ENCODE data around the gene RRP15. TPM values are rescaled to one million over a fixed set of nuclear protein-coding genes. Genes with fewer than 3 reads are reported as not detected.

RRP15 gene
- total and polyA plus RNA-seq, 2 donors (not counting 1 experiment from before 2014, with no cell fraction given): 6.9 to 8.6 TPM

DNA sequence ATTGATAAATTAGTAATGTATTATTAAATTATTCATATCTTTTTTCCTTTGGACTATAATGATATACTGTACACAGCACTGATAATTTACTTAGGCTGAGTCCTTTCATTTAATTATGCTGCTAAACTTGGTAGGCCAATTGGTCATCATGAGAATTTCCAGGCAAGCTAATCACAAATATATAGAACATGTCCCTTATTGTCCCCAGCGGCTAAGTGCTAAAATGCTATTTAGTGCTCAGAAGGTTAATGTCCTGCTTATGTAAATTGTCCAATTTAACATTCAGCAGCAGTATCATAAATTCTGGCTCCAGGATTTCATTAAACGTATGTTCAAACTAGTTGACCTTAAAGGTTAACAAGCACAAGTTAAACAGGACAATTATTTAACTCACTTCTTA is 30.0 kb upstream of the RRP15 start:
- Histone ChIP-seq H2AFZ (ENCODE audit: low read length) (no peak overlapping the region), H3K27me3 (ENCODE audit: control insufficient read depth, insufficient read depth, low read length) (no peaks in the 10 kb centered on the region), H3K9ac (ENCODE audit: insufficient read depth, low read length) (no peak overlapping the region), H3K4me3 (replicated peaks in 1 of 4; ENCODE audit: control extremely low read depth in 1 of 4, insufficient read depth in 1 of 4, low read depth in 3 of 4, low read length in 4 of 4) (no peak overlapping the region), H4K20me1 (ENCODE audit: control insufficient read depth, extremely low read depth, insufficient read depth, low read length) (no peaks in the 10 kb centered on the region), H3K36me3 (ENCODE audit: control insufficient read depth, insufficient read depth, low read length) (no peaks in the 10 kb centered on the region), H3K4me1 (ENCODE audit: control insufficient read depth, extremely low read depth, insufficient read depth, low read length) (no peaks in the 10 kb centered on the region), H3K4me2 (ENCODE audit: extremely low read depth, insufficient read depth, low read length) (no peak overlapping the region), H3K9me3 (ENCODE audit: control insufficient read depth, insufficient read depth, low read depth, low read length) (no peaks in the 10 kb centered on the region), H3K27ac (ENCODE audit: insufficient read depth, low read length) (no peak overlapping the region), H3K79me2 (ENCODE audit: control insufficient read depth, insufficient read depth, low read length) (no peaks in the 10 kb centered on the region)
- TF ChIP-seq CTCF (conservative IDR thresholded peaks at IDR 0.05 in 1 of 2, IDR thresholded peaks at IDR 0.05 in 1 of 2; ENCODE audit: low read depth in 1 of 2, low read length in 2 of 2): no peak
- no peak for TF ChIP-seq EZH2 (IDR thresholded peaks at IDR 0.05; ENCODE audit: low read length, missing control alignments)
- no peak for DNase-seq (ENCODE audit: low read depth in 2 of 2)

- Histone ChIP-seq H2AFZ (ENCODE audit: low read length) (no peak overlapping the region), H3K4me1 (ENCODE audit: control insufficient read depth, extremely low read depth, insufficient read depth, low read length) (no peaks in the 10 kb centered on the region), H3K27me3 (ENCODE audit: control insufficient read depth, insufficient read depth, low read length) (no peaks in the 10 kb centered on the region), H3K79me2 (ENCODE audit: control insufficient read depth, insufficient read depth, low read length) (no peaks in the 10 kb centered on the region), H3K27ac (ENCODE audit: insufficient read depth, low read length) (no peak overlapping the region), H3K9ac (ENCODE audit: insufficient read depth, low read length) (no peak overlapping the region), H3K4me3 (replicated peaks in 1 of 4; ENCODE audit: control extremely low read depth in 1 of 4, insufficient read depth in 1 of 4, low read depth in 3 of 4, low read length in 4 of 4) (no peak overlapping the region), H4K20me1 (ENCODE audit: control insufficient read depth, extremely low read depth, insufficient read depth, low read length) (no peaks in the 10 kb centered on the region), H3K4me2 (ENCODE audit: extremely low read depth, insufficient read depth, low read length) (no peak overlapping the region), H3K36me3 (ENCODE audit: control insufficient read depth, insufficient read depth, low read length) (no peaks in the 10 kb centered on the region), H3K9me3 (ENCODE audit: control insufficient read depth, insufficient read depth, low read depth, low read length) (no peaks in the 10 kb centered on the region)
- TF ChIP-seq EZH2 (IDR thresholded peaks at IDR 0.05; ENCODE audit: low read length, missing control alignments) (no peak), CTCF (conservative IDR thresholded peaks at IDR 0.05 in 1 of 2, IDR thresholded peaks at IDR 0.05 in 1 of 2; ENCODE audit: low read depth in 1 of 2, low read length in 2 of 2) (no peak)
- DNase-seq (ENCODE audit: low read depth in 2 of 2): no peak
Measured at GRCh38 chr1:218257371-218257770, 27.7 kb upstream of the RRP15 start.

- Histone ChIP-seq H3K36me3 (ENCODE audit: control insufficient read depth, insufficient read depth, low read length) (no peaks in the 10 kb centered on the region), H3K9me3 (ENCODE audit: control insufficient read depth, insufficient read depth, low read depth, low read length) (no peaks in the 10 kb centered on the region), H4K20me1 (ENCODE audit: control insufficient read depth, extremely low read depth, insufficient read depth, low read length) (no peaks in the 10 kb centered on the region), H2AFZ (ENCODE audit: low read length) (no peak overlapping the region), H3K27ac (ENCODE audit: insufficient read depth, low read length) (no peak overlapping the region), H3K9ac (ENCODE audit: insufficient read depth, low read length) (no peak overlapping the region), H3K4me1 (ENCODE audit: control insufficient read depth, extremely low read depth, insufficient read depth, low read length) (no peaks in the 10 kb centered on the region), H3K4me3 (replicated peaks in 1 of 4; ENCODE audit: control extremely low read depth in 1 of 4, insufficient read depth in 1 of 4, low read depth in 3 of 4, low read length in 4 of 4) (no peak overlapping the region), H3K4me2 (ENCODE audit: extremely low read depth, insufficient read depth, low read length) (no peak overlapping the region), H3K27me3 (ENCODE audit: control insufficient read depth, insufficient read depth, low read length) (no peaks in the 10 kb centered on the region), H3K79me2 (ENCODE audit: control insufficient read depth, insufficient read depth, low read length) (no peaks in the 10 kb centered on the region)
- no peak for DNase-seq (ENCODE audit: low read depth in 2 of 2)
- TF ChIP-seq CTCF (conservative IDR thresholded peaks at IDR 0.05 in 1 of 2, IDR thresholded peaks at IDR 0.05 in 1 of 2; ENCODE audit: low read depth in 1 of 2, low read length in 2 of 2) (no peak), EZH2 (IDR thresholded peaks at IDR 0.05; ENCODE audit: low read length, missing control alignments) (no peak)
Measured at GRCh38 chr1:218257971-218258370, 27.1 kb upstream of the RRP15 start.
